ENCODE results near the gene C3orf80. TPM values are rescaled to one million over a fixed set of nuclear protein-coding genes. Genes with fewer than 3 reads are reported as not detected.

The C3orf80 gene
- polyA plus RNA-seq, 3 donors, result 0.30 to 0.39 (median 0.32) TPM

- no peak for DNase-seq (ENCODE audit: extremely low read depth in 1 of 11, low read depth in 9 of 11, low spot score in 4 of 11)
Measured at GRCh38 chr3:160259589-160259988, 34.4 kb downstream of the C3orf80 start.

- no peak for DNase-seq (ENCODE audit: extremely low read depth in 1 of 11, low read depth in 9 of 11, low spot score in 4 of 11)
Measured at GRCh38 chr3:160260587-160261270, 35.5 kb downstream of the C3orf80 start.

DNA sequence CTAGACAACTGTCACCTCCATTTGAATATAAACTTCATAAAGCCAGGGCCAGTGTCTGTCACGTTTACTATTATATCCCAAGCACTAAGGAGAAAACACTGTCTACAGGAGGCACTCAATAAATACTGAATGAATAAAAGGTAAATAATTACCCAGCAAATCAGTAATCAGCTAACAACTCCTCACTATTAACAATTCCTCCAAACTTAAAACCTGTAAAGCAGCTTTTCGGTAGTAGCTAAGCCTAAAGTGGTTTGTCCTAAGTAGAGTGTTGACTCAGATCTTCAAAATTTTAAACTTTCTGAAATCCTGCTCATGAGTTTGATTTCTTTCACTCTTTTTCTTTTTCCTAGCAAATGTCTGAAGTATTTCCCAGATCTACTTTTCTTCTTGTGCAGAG lies 39.9 kb downstream of the C3orf80 start:
- DNase-seq (ENCODE audit: extremely low read depth in 1 of 11, low read depth in 9 of 11, low spot score in 4 of 11), result no peak

Other genes starting within 250 kb of the C3orf80 start
- 1 to 10 TPM in 1 of 3 donors, under 1 TPM in 2; 0.40 to 1.0 (median 0.69) TPM for gene IL12A, start 236.6 kb upstream of the C3orf80 start, polyA plus RNA-seq (ENCODE audit: insufficient read length in 3 of 3)
- 10 to 100 TPM; 52.4 to 67.3 (median 61.8) TPM for gene IFT80, start 173.8 kb downstream of the C3orf80 start, polyA plus RNA-seq (ENCODE audit: insufficient read length in 3 of 3)
- 100 to 1,000 TPM in 2 of 3 donors, 10 to 100 TPM in 1; 92.2 to 146 (median 101) TPM for gene SMC4, start 174.2 kb downstream of the C3orf80 start, polyA plus RNA-seq (ENCODE audit: insufficient read length in 3 of 3)
- 10 to 100 TPM; 18.8 to 21.6 (median 20.7) TPM for gene TRIM59, start 224.4 kb downstream of the C3orf80 start, polyA plus RNA-seq (ENCODE audit: insufficient read length in 3 of 3)

All from renal cortex interstitium (tissue), 11 donors.